ENCODE results near the gene RIF1.

- TF ChIP-seq CTCF (IDR thresholded peaks at IDR 0.05) = no peak
- no peak for TF ChIP-seq POLR2A (IDR thresholded peaks at IDR 0.05)
- no peak for TF ChIP-seq POLR2AphosphoS5 (IDR thresholded peaks at IDR 0.05)
These were observed 66.6 kb downstream of the RIF1 start for GRCh38 chr2:151476287-151476686.

Measured in transverse colon (tissue), 4 donors.